ENCODE results near the gene MED6. TPM values are rescaled to one million over a fixed set of nuclear protein-coding genes. Genes with fewer than 3 reads are reported as not detected.
A peak's percentile ranks its signal among the peaks of the same experiment; 100 is the strongest.

The MED6 gene
- total and polyA plus RNA-seq, 7 donors: 15.0 to 40.7 (median 26.1) TPM

DNA sequence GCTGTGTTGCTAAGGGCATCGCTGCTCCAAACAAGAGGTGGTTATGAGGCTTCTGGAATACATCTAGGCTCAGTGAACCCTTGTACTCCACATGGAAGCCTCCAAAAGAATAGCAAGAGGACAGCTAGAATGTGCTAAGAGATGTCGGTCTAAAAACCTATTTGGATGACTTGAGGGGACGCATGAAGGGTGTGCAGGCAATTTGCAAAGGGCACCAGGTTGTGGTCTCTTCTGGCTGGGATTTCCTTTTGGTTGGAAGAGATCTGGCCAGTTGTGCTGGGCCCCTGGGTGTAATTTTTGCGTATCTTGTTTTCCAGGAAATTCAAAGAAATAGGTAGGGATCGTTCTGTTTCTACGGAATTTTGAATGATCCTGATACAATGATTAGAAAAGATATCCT is 45.4 kb upstream of the MED6 start:
- H3K9me3 ChIP-seq: no peaks in the 10 kb centered on the region
- TF ChIP-seq POLR2AphosphoS5 (IDR thresholded peaks at IDR 0.05) (no peak), POLR2A (IDR thresholded peaks at IDR 0.05) (no peak), CTCF (IDR thresholded peaks at IDR 0.05) (no peak), EP300 (IDR thresholded peaks at IDR 0.05) (no peak)
- H3K36me3 ChIP-seq: no peaks in the 10 kb centered on the region
- H3K4me1 ChIP-seq: peaks cover 0 to 17% (median 11%) of the 10 kb centered on the region in 4 donors
- H3K27me3 ChIP-seq: peaks cover 0 to 22% (median 10%) of the 10 kb centered on the region in 3 donors
- WGBS, 2 donors: 97% methylated on average over 6 of the region's 6 CpGs
- H3K4me3 ChIP-seq: no peak overlapping the region
- intact Hi-C loops (cut with DNase I): no loop called here
- DNase-seq: no peak
- no peak overlapping the region for H3K27ac ChIP-seq

DNA sequence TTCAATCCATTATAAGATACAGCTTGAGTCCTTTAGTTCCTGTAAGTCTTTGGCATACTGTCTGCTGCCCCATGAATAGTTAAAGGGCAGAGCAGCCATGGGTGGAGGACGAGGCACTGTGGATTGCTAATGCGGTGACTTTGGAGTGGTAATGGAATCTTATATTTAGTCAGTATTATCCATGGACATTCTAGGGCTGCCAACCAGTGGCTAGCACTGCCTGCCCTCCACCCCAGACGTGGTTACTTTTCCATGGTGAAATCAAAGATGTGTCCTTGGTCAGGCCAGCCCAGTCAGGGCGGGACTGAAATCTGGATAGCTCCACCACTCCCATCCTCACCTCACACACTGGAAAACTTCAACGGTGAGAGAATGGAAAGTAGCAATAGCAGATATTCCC is 43.5 kb upstream of the MED6 start:
- Histone ChIP-seq H3K4me1 (peaks cover 0 to 18% (median 12%) of the 10 kb centered on the region in 4 donors), H3K27me3 (peaks cover 0 to 39% (median 15%) of the 10 kb centered on the region in 3 donors), H3K27ac (no peak overlapping the region), H3K4me3 (no peak overlapping the region), H3K36me3 (no peaks in the 10 kb centered on the region), H3K9me3 (no peaks in the 10 kb centered on the region)
- no peak for DNase-seq
- WGBS, 2 donors: 81 to 82% methylated on average over 5 of the region's 5 CpGs
- TF ChIP-seq POLR2AphosphoS5 (IDR thresholded peaks at IDR 0.05) (no peak), CTCF (IDR thresholded peaks at IDR 0.05) (no peak), POLR2A (IDR thresholded peaks at IDR 0.05) (no peak), EP300 (IDR thresholded peaks at IDR 0.05) (no peak)
- intact Hi-C loops (cut with DNase I): no loop called here

- Histone ChIP-seq H3K4me1 (peaks cover 0 to 18% (median 12%) of the 10 kb centered on the region in 4 donors), H3K4me3 (peak overlapping the region; percentile 31 to 65 (median 58)), H3K9me3 (no peaks in the 10 kb centered on the region), H3K27ac (no peak overlapping the region), H3K36me3 (no peaks in the 10 kb centered on the region), H3K27me3 (peaks cover 0 to 39% (median 15%) of the 10 kb centered on the region in 3 donors)
- WGBS, 2 donors: 5 to 6% methylated on average over 51 of the region's 51 CpGs
- DNase-seq: no peak
- intact Hi-C loops (cut with DNase I): no loop called here
- TF ChIP-seq EP300 (IDR thresholded peaks at IDR 0.05) (no peak), POLR2AphosphoS5 (IDR thresholded peaks at IDR 0.05) (no peak), CTCF (IDR thresholded peaks at IDR 0.05) (no peak), POLR2A (IDR thresholded peaks at IDR 0.05) (no peak)
Observed at GRCh38 chr14:70642303-70643235, 42.1 kb upstream of the MED6 start.

DNA sequence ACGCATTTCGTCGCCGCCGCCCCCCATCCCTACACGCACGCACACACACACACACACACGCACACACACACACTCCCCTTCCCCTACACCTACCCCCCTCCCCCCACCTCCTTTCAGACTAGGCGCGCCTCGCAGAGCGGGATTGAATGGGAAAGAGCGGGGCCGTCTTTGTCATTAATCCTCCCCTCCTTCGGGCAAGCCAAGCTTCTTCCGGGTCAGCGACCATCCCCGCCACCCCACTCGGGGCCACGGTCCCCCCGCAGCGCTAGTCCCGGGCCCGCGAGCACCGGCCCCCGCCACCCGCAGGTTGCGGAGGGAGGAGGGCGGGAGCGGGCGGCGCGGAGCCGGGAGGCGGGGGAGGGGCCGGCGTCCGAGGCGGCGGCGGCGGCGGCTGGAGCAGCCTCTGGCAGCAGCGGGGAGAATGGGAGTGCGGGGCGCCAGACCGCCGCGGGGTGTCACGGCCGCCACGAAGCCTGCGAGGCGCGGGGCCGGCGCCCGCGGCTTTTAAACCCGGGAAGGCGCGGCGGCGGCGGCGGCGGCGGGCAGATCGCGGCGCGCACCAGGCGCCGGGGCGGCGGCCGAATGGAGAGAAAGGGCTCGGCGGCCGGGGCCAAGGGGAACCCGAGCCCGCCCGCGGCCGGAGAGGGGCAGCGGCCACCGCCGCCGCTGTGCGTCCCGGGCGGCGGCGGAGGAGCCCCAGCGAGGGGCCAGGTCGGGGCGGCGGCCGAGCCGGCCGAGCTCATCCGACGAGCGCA is 41.3 kb upstream of the MED6 start, which contains the start of gene TTC9:
Gene TTC9, plus strand, starts transcription at position 369 of the 755 bp plus-strand sequence. Its CDS starts 214 bp downstream, at position 583.
- DNase-seq: no peak
- peaks cover 0 to 18% (median 12%) of the 10 kb centered on the region in 4 donors for H3K4me1 ChIP-seq
- H3K27ac ChIP-seq: no peak within 1 kb of the TSS
- 0 to 1% methylated on average over 105 of the region's 105 CpGs for WGBS, 2 donors
- H3K9me3 ChIP-seq: no peaks in the 10 kb centered on the region
- H3K36me3 ChIP-seq: no peaks in the 10 kb centered on the region
- TF ChIP-seq CTCF (IDR thresholded peaks at IDR 0.05): no peak
- TF ChIP-seq POLR2A (IDR thresholded peaks at IDR 0.05): no peak
- no peak for TF ChIP-seq POLR2AphosphoS5 (IDR thresholded peaks at IDR 0.05)
- TF ChIP-seq EP300 (IDR thresholded peaks at IDR 0.05): no peak
- H3K4me3 ChIP-seq: peak within 1 kb of the TSS; percentile 38 to 65 (median 58)
- intact Hi-C loops (cut with DNase I): no loop called here
- H3K27me3 ChIP-seq: peaks cover 0 to 39% (median 15%) of the 10 kb centered on the region in 3 donors

All from sigmoid colon (tissue), 7 donors.